ENCODE data around the gene FRS3. TPM values are rescaled to one million over a fixed set of nuclear protein-coding genes. Genes with fewer than 3 reads are reported as not detected.

FRS3 gene
- total and polyA plus RNA-seq, 2 of the 8 experiments (the other 6 are each of a cell fraction or from before 2014, with no cell fraction given) = 3.4 to 4.4 TPM

DNA sequence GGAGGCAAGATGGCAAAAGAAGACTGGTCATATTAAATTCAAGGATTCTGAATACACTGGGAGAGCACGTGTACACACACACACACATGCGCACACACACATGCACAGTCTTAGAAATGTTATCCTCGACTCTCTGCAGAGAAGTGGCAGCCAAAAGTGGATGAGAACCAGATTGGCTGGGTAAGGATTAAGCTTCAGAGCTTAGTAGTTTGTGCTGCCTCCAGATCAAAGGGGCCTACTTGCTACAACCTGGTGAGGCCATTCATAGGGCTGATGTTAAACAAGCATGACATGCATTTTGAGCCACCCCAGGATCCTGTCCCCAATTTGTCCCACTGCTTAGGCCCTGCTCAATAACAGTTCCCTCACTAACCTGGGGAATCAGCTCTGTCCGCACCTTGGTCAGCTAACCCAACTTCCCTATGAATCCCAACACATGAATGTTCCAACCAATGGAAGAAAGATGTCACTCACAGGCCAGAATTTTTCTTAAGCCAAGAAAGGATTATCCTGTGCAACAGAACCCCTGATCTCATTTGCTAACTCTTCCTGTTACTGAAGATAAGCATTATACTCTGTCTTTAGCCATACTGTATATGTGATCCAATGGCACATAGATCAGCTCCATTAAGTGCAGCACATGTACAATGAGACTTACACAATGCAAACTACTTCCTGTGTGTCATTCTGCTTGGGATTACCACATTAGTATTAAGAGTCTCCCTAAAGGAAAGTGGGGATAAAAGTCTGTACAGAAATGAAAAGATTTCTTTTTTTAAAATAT lies 38.8 kb upstream of the FRS3 start:
- POLR2A ChIA-PET (ENCODE audit: partially characterized antibody) = interaction anchor here (1.1 kb wide), 2 partner anchors 17 to 232 kb away, joined by 3 to 4 read pairs; partner anchors contain the start of gene TAF8
- 80% methylated on average over 4 of the region's 4 CpGs; no CpG with 5 or more reads in 1 of the 2 experiments for WGBS, 2 experiments (ENCODE audit: extremely low coverage in 1 of 2, insufficient coverage in 1 of 2, insufficient read length in 1 of 2, insufficient replicate concordance in 2 of 2, low coverage in 1 of 2, low lambda C conversion rate in 2 of 2, missing lambda C conversion rate in 1 of 2)
- no peak overlapping the region for H3K4ac ChIP-seq (replicated peaks; ENCODE audit: insufficient read length, low read depth, low read length)
- TF ChIP-seq TEAD4 (IDR thresholded peaks at IDR 0.05; ENCODE audit: low read depth, low read length) (no peak), HDAC2 (IDR thresholded peaks at IDR 0.05; ENCODE audit: borderline replicate concordance in 1 of 2, low read depth in 2 of 2, low read length in 2 of 2) (no peak), SIRT6 (IDR thresholded peaks at IDR 0.05; ENCODE audit: low read length) (no peak), SP4 (IDR thresholded peaks at IDR 0.05; ENCODE audit: low read length) (no peak), RFX5 (IDR thresholded peaks at IDR 0.05; ENCODE audit: borderline replicate concordance, low read depth, low read length) (no peak), SRF (IDR thresholded peaks at IDR 0.05; ENCODE audit: low read depth, low read length) (no peak), GTF2F1 (IDR thresholded peaks at IDR 0.05; ENCODE audit: borderline replicate concordance, low read depth, low read length) (no peak), MAFK (IDR thresholded peaks at IDR 0.05; ENCODE audit: low read depth, low read length) (no peak), TAF7 (optimal IDR thresholded peaks at IDR 0.05; ENCODE audit: borderline replicate concordance, low read depth, low read length) (no peak), TBP (IDR thresholded peaks at IDR 0.05; ENCODE audit: low read depth, low read length) (no peak)
- TF ChIP-seq, protein P1, sequence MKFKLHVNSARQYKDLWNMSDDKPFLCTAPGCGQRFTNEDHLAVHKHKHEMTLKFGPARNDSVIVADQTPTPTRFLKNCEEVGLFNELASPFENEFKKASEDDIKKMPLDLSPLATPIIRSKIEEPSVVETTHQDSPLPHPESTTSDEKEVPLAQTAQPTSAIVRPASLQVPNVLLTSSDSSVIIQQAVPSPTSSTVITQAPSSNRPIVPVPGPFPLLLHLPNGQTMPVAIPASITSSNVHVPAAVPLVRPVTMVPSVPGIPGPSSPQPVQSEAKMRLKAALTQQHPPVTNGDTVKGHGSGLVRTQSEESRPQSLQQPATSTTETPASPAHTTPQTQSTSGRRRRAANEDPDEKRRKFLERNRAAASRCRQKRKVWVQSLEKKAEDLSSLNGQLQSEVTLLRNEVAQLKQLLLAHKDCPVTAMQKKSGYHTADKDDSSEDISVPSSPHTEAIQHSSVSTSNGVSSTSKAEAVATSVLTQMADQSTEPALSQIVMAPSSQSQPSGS (IDR thresholded peaks at IDR 0.05; ENCODE audit: low read length) = no peak

More for the DNA sequence above, 38.8 kb upstream of the FRS3 start:
- Histone ChIP-seq H4K8ac (ENCODE audit: extremely low read depth, insufficient read depth, low read length) (no peak overlapping the region), H3K14ac (ENCODE audit: insufficient read length) (no peak overlapping the region), H2BK12ac (ENCODE audit: low read depth, low read length) (no peak overlapping the region), H3K9ac (replicated peaks in 1 of 4; ENCODE audit: extremely low read depth in 1 of 4, low read depth in 3 of 4, low read length in 3 of 4) (no peak overlapping the region), H3K4me1 (replicated peaks in 1 of 4; ENCODE audit: control insufficient read depth in 3 of 4, insufficient read depth in 4 of 4, low read length in 3 of 4) (no peaks in the 10 kb centered on the region), H4K5ac (ENCODE audit: insufficient read length, low read depth, low read length) (no peak overlapping the region), H3K4me3 (ENCODE audit: extremely low read depth in 1 of 4, insufficient read depth in 2 of 4, low read depth in 3 of 4, low read length in 4 of 4) (no peak overlapping the region), H3K18ac (ENCODE audit: extremely low read depth, low read length) (no peak overlapping the region), H3K27ac (ENCODE audit: low read depth, low read length) (no peak overlapping the region), H3K23me2 (ENCODE audit: low read depth, low read length) (no peaks in the 10 kb centered on the region), H3K79me1 (ENCODE audit: low read depth, low read length) (no peaks in the 10 kb centered on the region), H3K79me2 (ENCODE audit: control insufficient read depth in 1 of 2, insufficient read depth in 2 of 2, low read length in 2 of 2) (no peaks in the 10 kb centered on the region), H2AFZ (ENCODE audit: low read length) (no peak overlapping the region), H2BK120ac (replicated peaks; ENCODE audit: low read depth, low read length) (no peak overlapping the region), H3K27me3 (replicated peaks in 1 of 4; ENCODE audit: control insufficient read depth in 3 of 4, extremely low read depth in 1 of 4, insufficient read depth in 3 of 4, low read length in 3 of 4) (no peaks in the 10 kb centered on the region), H3K36me3 (ENCODE audit: control insufficient read depth in 2 of 4, insufficient read depth in 4 of 4, low read length in 3 of 4) (no peaks in the 10 kb centered on the region; a peak in 1 of 8 replicates), H2BK20ac (ENCODE audit: low read length) (no peak overlapping the region), H4K91ac (replicated peaks; ENCODE audit: insufficient read length, low read length) (no peak overlapping the region), H3K4me2 (ENCODE audit: insufficient read depth in 1 of 2, low read depth in 2 of 2, low read length in 2 of 2) (no peak overlapping the region), H2BK15ac (ENCODE audit: low read length) (no peak overlapping the region), H3K23ac (ENCODE audit: insufficient read length) (no peak overlapping the region), H3K9me3 (ENCODE audit: insufficient read depth in 2 of 2, low read depth in 1 of 2, low read length in 1 of 2) (no peaks in the 10 kb centered on the region), H3K56ac (replicated peaks; ENCODE audit: insufficient read length, low read depth, low read length) (no peak overlapping the region), H2BK5ac (ENCODE audit: low read depth, low read length) (no peak overlapping the region), H4K20me1 (replicated peaks in 1 of 2; ENCODE audit: control insufficient read depth in 1 of 2, insufficient read depth in 2 of 2, low read length in 2 of 2) (no peaks in the 10 kb centered on the region), H2AK5ac (ENCODE audit: low read depth, low read length) (no peak overlapping the region)
- CTCF ChIA-PET (ENCODE audit: partially characterized antibody) = interaction anchor here (0.9 to 1.8 kb wide), 7 partner anchors 16 to 224 kb away, joined by 3 to 9 read pairs (median 4); partner anchors contain the start of gene TOMM6
- no peak for FAIRE-seq
- no peak for DNase-seq (ENCODE audit: low read depth in 1 of 2, low spot score in 2 of 2)
